NCI-H82 treated with DMSO at 0.1 percent for 48 hours (cell line): ENCODE results near the gene DLGAP4.
A peak's percentile ranks its signal among the peaks of the same experiment; 100 is the strongest.

ENCODE experiments used
- DNase-seq: peaks from one replicate; lab custom pipeline; 2025; ENCODE audit not compliant: unreplicated experiment; lab: John Stamatoyannopoulos, UW

DLGAP4 gene

DNA sequence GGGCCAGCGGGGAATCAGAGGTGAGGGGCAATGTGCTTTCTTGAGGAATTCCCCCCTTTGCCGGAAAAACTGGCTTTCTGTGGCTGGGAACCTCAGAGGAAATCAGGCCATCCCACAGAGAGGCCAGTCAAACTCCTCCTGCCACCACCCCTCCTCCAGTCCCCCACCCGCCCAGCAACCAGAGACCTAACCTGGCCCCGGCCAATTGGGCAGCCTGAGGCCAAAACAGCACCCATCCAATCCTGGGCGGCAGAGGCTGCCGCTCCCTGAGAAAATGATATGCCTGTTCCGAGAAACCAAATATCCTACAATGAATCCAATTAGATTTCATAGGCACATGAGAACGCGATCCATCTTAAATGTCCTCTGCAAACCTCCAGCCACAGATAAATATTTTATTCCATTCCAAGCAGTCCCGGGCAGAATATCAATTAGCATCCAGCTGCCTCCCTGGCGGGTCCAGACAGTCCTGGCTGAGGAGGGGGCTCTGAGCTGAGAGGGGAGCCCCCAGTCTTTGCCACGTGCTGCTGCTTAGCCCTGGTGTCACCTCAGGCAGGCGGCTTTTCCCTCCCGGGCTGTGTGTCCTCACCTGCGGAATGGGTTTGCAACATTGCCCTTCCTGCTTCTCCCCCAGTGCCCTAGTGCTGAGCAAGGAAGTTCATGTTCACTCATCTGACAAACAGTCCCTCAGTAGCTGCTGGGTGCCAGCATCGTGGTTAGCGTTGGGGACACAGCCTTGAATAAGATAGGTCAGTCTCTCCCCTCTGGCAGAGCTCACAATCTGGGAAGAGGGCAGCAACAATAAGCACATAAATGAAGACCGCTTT lies 95.0 kb downstream of the DLGAP4 start:
- no peak for DNase-seq

DNA sequence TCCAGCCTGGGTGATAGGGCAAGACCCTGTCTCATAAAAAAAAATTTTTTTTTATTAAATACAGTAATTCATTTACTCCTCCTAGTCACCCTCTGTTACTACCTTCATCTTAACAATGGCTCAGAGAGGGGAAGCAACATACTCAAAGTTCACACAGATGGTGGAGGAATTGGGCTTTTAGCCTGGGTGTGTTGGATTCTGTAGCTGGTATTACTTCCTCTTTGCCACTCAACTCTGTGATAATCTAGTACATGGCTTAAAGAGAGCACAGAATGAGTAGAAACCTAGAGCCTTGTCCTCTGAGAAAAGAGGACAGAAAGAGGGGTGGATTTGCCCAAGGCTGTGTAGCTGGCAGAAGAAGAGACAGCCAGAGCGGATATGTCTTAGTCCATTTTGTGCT lies 96.6 kb downstream of the DLGAP4 start:
- DNase-seq = no peak

DNA sequence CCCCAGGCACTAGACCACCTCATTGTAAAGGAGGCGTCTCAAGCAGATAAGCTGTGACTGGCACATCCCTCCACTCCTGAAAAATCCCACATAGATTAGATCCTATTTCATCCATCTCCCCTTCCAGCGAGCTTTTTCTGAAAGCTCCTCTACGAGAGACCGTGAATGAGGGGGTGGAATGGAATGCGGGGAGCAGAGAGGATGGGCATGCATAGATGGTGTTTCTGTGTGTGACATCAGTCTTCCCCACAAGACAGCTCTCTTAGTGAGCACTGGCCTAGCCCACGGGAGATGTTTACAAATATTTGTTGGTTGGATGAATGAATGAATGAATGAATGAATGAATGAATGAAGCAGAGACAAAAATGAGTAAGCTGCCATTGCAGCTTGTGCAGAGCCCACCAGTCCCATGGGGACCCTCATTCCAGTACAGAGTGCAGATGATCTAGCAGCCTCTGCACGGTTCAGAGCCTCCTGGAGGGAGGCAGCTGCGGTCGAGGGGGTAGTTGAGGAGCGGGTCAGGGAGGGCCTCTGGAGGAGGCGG lies 98.4 kb downstream of the DLGAP4 start:
- no peak for DNase-seq

DNA sequence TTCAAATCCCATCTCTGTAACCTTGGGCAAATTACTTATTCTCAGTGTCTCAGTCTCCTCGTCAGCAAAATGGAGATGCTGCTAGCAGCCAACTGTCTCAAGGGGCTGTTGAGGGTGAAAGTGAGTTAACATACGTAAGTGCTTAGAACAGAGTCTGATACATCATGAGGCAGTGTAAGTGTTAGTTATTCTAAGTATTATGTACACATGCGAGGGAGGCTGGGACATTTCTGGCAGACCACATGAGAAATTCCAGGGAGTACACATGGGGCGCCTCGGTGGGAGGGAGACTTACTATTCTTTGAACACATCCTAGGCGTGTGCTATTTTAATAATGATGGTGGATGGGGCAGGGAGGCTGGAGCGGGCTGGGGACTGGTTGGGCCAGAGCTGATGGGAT lies 99.1 kb downstream of the DLGAP4 start:
- DNase-seq = no peak

DNA sequence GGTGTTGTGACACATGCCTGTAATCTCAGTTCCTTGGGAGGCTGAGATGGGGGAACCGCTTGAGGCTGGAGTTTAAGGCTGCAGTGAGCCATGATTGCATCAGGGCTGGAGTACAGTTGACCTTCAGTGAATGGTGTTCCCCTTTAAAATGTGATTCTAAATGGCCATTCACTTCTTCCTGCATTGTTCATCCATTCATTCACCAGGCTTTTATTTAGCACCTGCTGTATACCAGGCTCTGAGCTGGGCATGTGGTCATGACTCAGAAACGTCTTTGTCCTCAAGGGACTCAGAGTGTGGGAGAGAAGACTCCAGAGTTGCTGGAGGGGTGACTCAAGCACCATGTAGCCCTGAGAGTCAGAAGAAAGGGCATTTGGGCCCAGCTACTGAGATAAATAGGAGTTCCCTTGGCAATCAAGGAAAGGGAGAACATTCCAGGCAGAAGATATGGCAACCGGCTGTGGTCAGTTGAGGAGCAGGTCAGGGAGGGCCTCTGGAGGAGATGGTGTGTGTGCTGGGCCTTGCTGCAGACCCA lies 101.1 kb downstream of the DLGAP4 start:
- no peak for DNase-seq

DNA sequence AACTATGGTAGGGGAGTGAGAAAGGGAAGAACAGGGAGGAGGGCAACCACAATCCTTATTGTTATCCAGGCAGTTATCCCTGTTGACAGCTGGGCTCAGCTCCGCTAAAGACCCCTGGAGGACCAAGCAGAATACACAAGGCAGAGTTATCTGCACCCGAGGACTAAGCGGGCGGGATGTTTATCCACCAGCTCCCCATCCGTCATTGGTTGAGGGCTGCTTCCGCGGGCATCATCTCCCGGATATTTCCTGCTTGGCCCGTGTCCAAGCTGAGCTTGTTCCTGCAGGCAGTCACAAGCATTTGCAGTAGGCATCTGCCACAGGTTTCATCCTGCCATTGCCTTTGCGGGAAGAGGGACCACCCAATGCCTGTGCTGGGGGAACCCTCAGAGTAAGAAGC lies 102.1 kb downstream of the DLGAP4 start:
- DNase-seq = peak; percentile 56

DNA sequence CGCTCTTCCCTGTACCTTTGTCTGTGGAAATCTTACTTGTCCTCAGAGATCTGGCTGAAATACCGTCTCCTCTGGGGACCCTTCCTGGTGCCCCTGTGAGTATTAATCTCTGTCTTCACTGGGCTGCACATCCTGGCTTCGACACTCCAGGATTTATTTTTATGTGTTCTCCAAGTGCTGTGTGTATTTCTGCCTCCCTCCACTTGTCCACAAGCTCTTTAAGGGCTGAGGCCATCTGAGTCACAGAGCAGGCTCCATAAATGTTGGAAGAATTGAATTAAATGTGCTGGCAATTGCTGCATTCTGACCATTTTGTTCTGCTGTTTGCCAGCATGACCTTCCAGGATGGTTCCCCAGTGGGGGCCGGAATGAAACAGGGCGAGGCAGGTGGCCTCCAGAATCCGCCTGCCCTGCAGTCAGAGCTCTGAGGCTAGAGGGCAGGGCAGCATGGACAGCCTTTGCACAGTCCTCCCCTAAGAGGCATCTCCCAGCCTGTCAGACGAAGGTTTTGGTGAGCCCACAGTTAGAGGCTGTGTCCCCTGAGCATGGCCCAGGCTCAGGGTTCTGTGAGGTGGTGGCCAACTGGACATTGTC lies 105.8 kb downstream of the DLGAP4 start:
- DNase-seq = no peak

DNA sequence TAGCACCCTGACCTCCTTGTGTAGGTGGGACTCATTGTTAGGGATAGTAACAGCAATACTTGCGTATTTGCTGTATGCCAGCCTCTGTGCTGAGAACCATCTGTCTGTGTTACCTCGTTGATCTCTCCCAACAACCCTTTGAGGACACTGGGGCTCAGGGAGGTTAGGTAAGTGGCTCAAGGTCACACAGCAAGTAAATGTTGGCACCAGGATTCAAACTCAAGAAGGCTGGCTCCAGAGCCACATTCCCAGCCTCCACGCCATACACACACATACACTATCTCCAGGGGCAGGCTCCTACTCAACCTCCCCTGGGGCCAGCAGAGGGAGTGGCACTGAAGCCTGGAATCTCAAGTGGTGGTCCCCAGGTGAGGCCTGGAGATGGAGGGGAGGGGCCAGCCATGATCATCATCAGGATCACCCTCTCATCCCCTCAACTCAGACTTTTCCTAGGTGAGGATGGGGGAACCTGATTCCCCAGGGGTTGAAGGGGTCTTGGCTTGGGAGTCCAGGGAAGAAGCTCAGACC lies 109.4 kb downstream of the DLGAP4 start:
- no peak for DNase-seq

DNA sequence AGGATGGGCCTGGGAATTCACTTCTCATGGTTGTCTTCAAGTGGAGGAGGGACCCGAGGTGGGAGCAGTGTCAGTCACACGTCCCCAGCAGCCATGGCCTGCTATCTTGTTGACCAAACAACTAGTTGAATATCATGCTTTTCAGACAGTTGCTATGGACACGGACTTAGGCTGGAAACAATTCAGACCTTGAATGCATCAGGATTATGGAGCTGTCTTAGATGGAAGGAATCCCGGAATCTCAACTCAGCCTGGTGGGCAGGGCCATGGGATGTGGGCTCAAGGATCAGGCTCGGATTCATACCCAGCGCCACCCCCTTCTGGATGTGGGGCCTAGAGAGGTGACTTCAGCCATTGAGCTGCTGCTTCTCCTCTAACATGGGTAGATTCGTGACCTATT lies 112.6 kb downstream of the DLGAP4 start:
- no peak for DNase-seq

DNA sequence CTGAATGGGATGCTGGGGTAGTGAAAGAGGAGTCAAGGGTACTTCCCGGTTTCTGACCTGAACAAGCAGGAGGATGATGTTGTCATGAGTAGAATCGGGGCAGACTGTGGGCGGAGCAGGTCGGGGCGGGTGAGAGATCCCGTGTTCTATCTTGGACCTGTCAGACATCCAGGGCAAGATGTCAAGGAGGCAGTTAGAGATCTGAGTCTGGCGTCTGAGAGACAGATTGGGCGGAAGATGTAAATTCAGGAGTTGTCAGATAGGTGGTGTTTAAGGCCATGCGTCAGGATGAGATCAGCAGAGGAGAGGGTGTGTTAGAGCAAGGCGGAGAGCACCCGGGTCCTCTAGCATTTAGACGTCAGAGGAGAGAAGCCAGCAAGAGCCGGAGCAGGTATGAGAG lies 115.5 kb downstream of the DLGAP4 start:
- DNase-seq = no peak

DNA sequence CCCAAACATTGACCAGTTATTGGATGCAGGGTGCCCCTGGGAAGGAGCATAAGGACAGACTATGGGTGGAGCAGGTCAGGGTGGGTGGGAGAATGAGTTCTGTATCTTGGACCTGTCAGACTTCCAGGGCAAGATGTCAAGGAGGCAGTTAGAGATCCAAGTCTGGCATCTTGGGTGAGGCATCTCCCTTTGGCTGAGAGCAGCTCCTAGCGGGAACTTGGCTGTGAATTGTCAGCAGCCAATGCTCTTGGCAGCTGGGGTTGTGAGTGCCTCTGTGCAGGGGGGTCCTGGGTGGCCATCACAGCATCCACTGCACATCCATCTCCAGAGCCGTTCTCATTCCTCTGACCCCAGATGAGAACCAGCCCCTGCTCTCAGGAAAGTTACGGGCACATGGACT lies 118.2 kb downstream of the DLGAP4 start:
- DNase-seq = no peak

DNA sequence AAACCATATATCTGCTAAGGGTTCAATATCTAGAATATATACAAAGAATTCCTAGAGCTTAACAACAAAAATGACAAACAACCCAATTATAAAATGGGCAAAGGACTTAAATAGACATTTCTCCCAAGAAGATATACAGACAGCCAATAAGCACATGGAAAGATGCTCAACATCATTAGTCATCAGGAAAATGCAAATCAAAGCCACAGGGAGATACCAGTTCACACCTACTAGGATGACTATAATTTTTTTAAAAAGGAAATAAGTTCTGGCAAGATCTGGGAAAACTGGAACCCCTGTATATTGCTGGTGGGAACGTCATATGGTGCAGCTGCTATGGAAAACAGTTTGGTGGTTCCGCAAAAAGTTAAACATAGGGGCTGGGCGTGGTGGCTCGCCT lies 119.0 kb downstream of the DLGAP4 start:
- DNase-seq = no peak

DNA sequence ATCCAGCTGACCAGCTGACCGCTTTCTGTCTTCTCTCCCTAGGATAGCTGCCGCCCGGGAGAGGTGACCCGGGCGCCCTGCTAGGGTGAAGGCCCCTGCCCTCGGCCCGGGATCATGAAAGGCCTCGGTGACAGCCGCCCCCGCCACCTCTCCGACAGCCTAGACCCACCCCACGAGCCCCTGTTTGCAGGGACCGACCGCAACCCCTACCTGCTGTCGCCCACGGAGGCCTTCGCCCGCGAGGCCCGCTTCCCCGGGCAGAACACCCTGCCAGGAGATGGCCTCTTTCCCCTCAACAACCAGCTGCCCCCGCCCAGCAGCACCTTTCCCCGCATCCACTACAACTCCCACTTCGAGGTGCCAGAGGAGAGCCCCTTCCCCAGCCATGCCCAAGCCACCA lies 125.5 kb downstream of the DLGAP4 start:
- DNase-seq = no peak

DNA sequence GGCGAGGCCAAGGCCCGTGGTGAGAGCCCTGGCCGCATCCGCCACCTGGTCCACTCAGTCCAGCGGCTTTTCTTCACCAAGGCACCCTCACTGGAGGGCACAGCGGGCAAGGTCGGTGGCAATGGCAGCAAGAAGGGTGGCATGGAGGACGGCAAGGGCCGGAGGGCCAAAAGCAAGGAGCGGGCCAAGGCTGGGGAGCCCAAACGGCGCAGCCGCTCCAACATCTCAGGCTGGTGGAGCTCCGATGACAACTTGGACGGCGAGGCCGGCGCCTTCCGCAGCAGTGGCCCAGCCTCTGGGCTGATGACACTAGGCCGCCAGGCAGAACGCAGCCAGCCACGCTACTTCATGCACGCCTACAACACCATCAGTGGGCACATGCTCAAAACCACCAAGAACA lies 126.0 kb downstream of the DLGAP4 start:
- no peak for DNase-seq

DNA sequence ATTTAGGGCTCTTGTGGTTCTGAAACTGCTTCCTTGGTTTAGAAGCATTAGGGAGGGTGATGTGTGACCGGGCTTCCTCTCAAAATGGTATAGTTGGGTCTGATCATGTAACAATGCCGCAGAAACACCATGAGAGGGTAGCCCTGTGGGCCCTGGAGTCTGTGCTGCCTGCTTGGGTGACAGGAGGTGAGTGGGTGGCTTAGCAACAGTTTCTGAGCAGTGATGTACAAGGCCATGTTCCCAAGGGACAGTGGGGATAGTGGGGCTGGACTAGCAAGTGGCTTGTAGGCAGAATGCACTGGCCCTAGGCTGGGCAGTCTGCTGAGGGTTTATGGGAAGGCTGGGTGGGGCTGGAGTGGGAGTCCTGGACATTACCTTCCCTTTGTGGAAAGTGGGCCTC lies 128.2 kb downstream of the DLGAP4 start:
- DNase-seq = no peak

DNA sequence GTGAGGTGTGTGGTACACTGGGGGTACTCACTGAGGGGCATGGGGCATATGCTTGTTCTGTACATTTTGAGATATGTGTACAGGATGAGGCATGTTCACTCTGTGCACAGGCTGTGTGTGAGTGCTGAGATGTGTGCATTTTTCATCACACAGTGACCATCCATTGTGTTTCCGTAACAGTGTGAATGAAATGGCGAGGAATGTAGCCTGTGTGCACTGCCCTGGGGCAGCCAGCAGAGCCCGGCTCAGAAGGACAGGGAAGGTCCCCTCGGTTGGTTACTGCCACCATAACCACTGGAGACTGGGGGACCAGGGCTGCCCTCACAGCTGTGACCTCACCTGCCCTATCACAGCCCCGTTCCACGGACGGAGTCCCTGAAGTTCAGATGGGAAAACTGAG lies 129.0 kb downstream of the DLGAP4 start:
- no peak for DNase-seq

DNA sequence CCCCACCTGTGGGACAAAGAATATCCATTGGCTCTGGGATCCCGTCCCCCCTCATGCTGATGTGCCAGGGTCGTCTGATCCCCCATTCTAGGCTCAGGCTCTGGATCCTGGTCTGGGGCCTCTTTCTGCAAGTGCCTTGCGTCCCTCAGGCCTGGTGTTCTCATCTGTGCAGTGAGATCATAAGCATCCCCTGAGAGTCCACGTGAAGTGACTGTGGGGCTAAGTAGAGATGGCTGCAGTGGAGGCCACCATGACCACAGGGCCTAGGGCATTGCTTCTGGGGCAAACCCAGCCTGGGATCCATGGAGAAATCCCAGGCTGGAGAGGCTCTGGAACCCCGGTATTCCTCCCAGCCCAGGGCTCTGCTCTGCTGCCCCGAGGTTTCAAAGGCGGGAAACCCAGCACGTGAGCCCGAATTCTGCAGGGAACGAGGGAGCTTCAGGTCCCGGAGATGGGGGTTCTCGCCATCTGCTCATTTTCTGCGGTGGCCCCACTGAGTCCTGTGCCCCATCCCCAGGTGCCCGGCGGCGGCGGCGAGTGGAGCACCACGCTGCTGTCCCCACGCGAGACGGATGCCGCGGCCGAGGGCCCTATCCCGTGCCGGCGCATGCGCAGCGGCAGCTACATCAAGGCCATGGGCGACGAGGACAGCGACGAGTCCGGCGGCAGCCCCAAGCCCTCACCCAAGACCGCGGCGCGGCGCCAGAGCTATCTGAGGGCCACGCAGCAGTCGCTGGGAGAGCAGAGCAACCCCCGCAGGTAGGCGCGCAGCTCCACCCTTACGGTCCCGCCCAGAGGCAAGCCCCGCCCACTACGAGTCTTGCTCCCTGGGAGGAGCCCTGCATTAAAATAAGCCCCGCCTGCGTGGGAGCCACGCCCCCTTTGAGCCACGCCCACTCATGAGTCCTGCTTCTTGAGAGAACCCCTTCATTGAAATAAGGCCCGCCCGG lies 129.7 kb downstream of the DLGAP4 start:
- no peak for DNase-seq

DNA sequence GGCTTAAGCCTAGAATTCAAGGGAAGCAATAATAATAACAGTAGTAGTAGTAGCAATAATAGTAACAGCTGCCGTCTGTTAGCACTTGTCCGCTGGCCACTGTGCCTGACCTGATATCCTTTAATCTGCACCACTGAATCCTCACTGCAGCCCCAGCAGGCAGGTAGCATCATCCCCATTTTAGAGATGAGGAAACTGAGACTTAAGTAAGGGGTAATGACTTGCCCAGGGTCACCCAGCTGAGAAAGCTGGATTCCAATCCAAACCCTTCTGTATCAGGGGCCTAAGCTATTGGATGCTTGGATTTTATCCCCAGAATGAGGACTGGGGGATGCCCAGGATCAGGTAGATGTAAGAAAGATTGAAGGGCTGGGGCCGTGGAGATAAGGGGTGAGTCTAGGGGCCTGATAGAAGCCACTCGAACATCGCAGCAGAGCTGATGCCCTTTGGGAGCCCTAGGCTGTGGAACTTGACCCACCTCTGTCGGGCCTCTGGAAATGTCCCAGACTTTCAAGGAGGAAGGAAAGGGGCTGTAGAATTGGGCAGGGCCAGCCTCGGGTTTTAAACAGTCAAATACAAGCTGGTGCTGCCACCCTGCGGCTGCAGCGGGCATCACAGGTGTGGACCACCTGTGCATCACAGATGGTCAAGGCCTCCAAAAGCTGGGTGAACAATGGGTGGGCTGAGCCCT lies 133.0 kb downstream of the DLGAP4 start:
- DNase-seq = peak; percentile 12

DNA sequence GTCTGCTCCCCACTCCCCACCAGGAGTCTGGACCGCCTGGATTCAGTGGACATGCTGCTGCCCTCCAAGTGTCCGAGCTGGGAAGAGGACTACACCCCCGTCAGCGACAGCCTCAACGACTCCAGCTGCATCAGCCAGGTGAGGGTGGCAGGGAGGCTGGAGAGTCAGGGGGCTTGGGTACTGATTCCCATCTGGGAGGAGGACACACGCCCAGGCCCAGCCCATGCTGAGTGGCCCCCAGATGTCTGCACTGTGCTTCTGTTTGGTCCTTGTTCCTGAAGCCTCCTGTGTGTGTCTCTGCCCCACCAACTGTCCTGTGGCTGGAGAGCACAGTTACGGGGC lies 133.6 kb downstream of the DLGAP4 start:
- DNase-seq = no peak

DNA sequence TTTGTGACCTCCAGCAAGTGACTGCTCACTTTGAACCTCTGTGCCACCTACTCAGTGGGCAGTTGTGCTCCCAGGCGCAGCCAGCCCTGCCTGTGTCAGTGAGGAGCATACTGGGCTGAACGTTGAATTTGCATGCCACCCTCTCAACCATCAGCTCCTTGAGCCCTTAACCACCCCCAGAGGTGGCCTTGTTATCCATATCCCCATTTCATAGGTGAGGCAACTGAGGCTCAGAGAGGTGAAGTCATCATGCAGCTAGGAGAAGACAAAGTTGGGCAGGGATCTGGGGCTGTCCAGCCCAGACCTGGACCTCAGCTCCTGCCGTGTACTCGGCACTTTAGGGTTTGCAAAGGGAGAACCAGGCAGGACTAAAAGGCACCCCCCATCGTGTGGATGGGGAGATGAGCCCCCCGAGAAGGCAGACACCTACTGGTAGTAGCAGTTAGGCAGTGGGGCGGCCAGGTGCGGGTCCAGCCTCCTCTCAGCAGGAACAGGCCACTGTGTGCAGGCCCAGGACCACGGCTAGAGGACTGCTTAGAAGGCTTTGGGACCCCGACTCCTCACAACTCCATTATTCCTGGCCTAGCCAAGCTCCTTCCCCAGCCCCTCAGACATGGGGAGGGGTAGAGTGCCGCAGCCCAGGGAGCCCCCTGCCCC lies 134.4 kb downstream of the DLGAP4 start:
- no peak for DNase-seq
